Mesodermal cell (in vitro differentiated cells): Measurements from ENCODE around the gene NHEJ1.

Experiments
- H3K27ac ChIP-seq: 2 replicates; pipeline ENCODE4 v1.7.0; 2013; ENCODE audit warnings: mild to moderate bottlenecking, low read depth, low read length, moderate library complexity; ENCODE audit not compliant: severe bottlenecking
- H3K36me3 ChIP-seq: 2 replicates; pipeline ENCODE4 v1.7.1; 2013; ENCODE audit warnings: mild to moderate bottlenecking, low read length, moderate library complexity; ENCODE audit not compliant: control insufficient read depth, insufficient read depth
- H3K4me1 ChIP-seq: one replicate; pipeline ENCODE4 v1.7.1; 2013; ENCODE audit warnings: mild to moderate bottlenecking, low read length; ENCODE audit not compliant: insufficient read depth, control insufficient read depth, poor library complexity, severe bottlenecking
- H3K4me3 ChIP-seq: 2 replicates; pipeline ENCODE4 v1.7.0; 2013; ENCODE audit warnings: low read length, control low read depth, mild to moderate bottlenecking; ENCODE audit not compliant: insufficient read depth, poor library complexity, severe bottlenecking; ENCODE audit errors: extremely low read depth
- H3K9me3 ChIP-seq: 2 replicates; pipeline ENCODE4 v1.7.1; 2013; ENCODE audit warnings: mild to moderate bottlenecking, low read length, moderate library complexity; ENCODE audit not compliant: control insufficient read depth
- WGBS, 2 experiments: methylation state at CpG; one replicate each; pipeline ENCODE4 v1.1.5; 2013; ENCODE audit warnings: missing lambda C conversion rate in 2 of 2; ENCODE audit not compliant: insufficient coverage in 2 of 2; 5-methylcytosine and 5-hydroxymethylcytosine counted together

Gene NHEJ1

GRCh38 chr2:219180961-219181360 is 20.3 kb upstream of the NHEJ1 start:
- WGBS, 2 experiments, result 80 to 100% methylated on average over 3 to 4 of the region's 5 CpGs

GRCh38 chr2:219179601-219180465 is 19.2 kb upstream of the NHEJ1 start:
- 96 to 98% methylated on average over 5 to 8 of the region's 9 CpGs for WGBS, 2 experiments
- no peak overlapping the region for H3K4me3 ChIP-seq
- no peak overlapping the region for H3K27ac ChIP-seq
- H3K4me1 ChIP-seq, result peaks cover 6% of the 10 kb centered on the region
- H3K9me3 ChIP-seq, result no peaks in the 10 kb centered on the region
- H3K36me3 ChIP-seq, result peaks cover 50% of the 10 kb centered on the region

More at GRCh38 chr2:219180961-219181360, 20.3 kb upstream of the NHEJ1 start:
- no peak overlapping the region for H3K4me3 ChIP-seq
- H3K4me1 ChIP-seq, result peaks cover 6% of the 10 kb centered on the region
- H3K36me3 ChIP-seq, result peaks cover 50% of the 10 kb centered on the region
- H3K27ac ChIP-seq, result no peak overlapping the region
- no peaks in the 10 kb centered on the region for H3K9me3 ChIP-seq

- H3K27ac ChIP-seq, result peak overlapping the region; percentile 93
- H3K36me3 ChIP-seq, result peaks cover 56% of the 10 kb centered on the region
- H3K4me1 ChIP-seq, result peaks cover 6% of the 10 kb centered on the region
- whole genome bisulfite sequencing, 2 experiments, result 2 to 6% methylated on average over 20 to 28 of the region's 45 CpGs
- peak overlapping the region; percentile 71 for H3K4me3 ChIP-seq
- no peaks in the 10 kb centered on the region for H3K9me3 ChIP-seq
These were observed 18.0 kb upstream of the NHEJ1 start for GRCh38 chr2:219178377-219179175.

GRCh38 chr2:219177552-219178376 is 17.1 kb upstream of the NHEJ1 start, which contains the start of gene RETREG2:
TSS of gene RETREG2 (plus strand) at chr2:219178275. CDS start at chr2:219178353, 78 bp downstream.
- Histone ChIP-seq H3K4me1 (peaks cover 6% of the 10 kb centered on the region), H3K9me3 (no peaks in the 10 kb centered on the region), H3K27ac (peak within 1 kb of the TSS; percentile 93), H3K4me3 (peak within 1 kb of the TSS; percentile 71), H3K36me3 (peaks cover 59% of the 10 kb centered on the region)
- WGBS, 2 experiments, result 0 to 1% methylated on average over 28 to 38 of the region's 67 CpGs

- Histone ChIP-seq H3K4me3 (peak within 1 kb of the TSS; percentile 71), H3K9me3 (no peaks in the 10 kb centered on the region), H3K27ac (peak within 1 kb of the TSS; percentile 93), H3K36me3 (peaks cover 57% of the 10 kb centered on the region), H3K4me1 (peaks cover 6% of the 10 kb centered on the region)
- WGBS, 2 experiments, result 0% methylated on average over 45 to 63 of the region's 69 CpGs
These were observed 16.4 kb upstream of the NHEJ1 start, which contains the start of gene CNPPD1 for GRCh38 chr2:219176818-219177551. TSS of gene CNPPD1 (minus strand) at chr2:219176925. CDS start at chr2:219176828, 97 bp downstream.

- peaks cover 13% of the 10 kb centered on the region for H3K4me1 ChIP-seq
- H3K4me3 ChIP-seq, result peak overlapping the region; percentile 71
- 3 to 5% methylated on average over 34 to 35 of the region's 45 CpGs for WGBS, 2 experiments
- H3K9me3 ChIP-seq, result no peaks in the 10 kb centered on the region
- peaks cover 49% of the 10 kb centered on the region for H3K36me3 ChIP-seq
- H3K27ac ChIP-seq, result peak overlapping the region; percentile 93
These were observed 15.6 kb upstream of the NHEJ1 start for GRCh38 chr2:219175928-219176817.

GRCh38 chr2:219175486-219175885 is 14.9 kb upstream of the NHEJ1 start:
- Histone ChIP-seq H3K4me3 (peak overlapping the region; percentile 71), H3K9me3 (no peaks in the 10 kb centered on the region), H3K36me3 (peaks cover 42% of the 10 kb centered on the region), H3K4me1 (peaks cover 13% of the 10 kb centered on the region), H3K27ac (no peak overlapping the region)
- WGBS, 2 experiments, result 71 to 91% methylated on average over 2 to 5 of the region's 7 CpGs

- H3K4me3 ChIP-seq, result no peak overlapping the region
- H3K27ac ChIP-seq, result no peak overlapping the region
- WGBS, 2 experiments, result 94 to 100% methylated on average over 4 to 5 of the region's 7 CpGs
- no peaks in the 10 kb centered on the region for H3K9me3 ChIP-seq
- peaks cover 35% of the 10 kb centered on the region for H3K36me3 ChIP-seq
- H3K4me1 ChIP-seq, result peaks cover 13% of the 10 kb centered on the region
These were observed 14.2 kb upstream of the NHEJ1 start for GRCh38 chr2:219174801-219175200.

- WGBS, 2 experiments, result 94 to 100% methylated on average over 1 to 3 of the region's 3 CpGs
- Histone ChIP-seq H3K4me3 (no peak overlapping the region), H3K4me1 (peaks cover 11% of the 10 kb centered on the region), H3K9me3 (no peaks in the 10 kb centered on the region), H3K27ac (no peak overlapping the region), H3K36me3 (peaks cover 31% of the 10 kb centered on the region)
These were observed 13.5 kb upstream of the NHEJ1 start for GRCh38 chr2:219174146-219174545.
